Upper lobe of left lung (tissue), 6 donors: Measurements from ENCODE around the gene CIBAR2. TPM values are rescaled to one million over a fixed set of nuclear protein-coding genes. Genes with fewer than 3 reads are reported as not detected.

Experiments used
- ATAC-seq, 2 donors: fragments of 200-7000 bp; cut with Tn5 transposase; one replicate each; pipeline ENCODE4 v1.9.1; 2022; ENCODE audit warnings: mild to moderate bottlenecking in 2 of 2, moderate library complexity in 2 of 2; ENCODE audit not compliant: low FRiP score in 2 of 2
- DNase-seq, 2 donors: peaks; one replicate each; pipeline ENCODE4 v3.0.0-alpha.2; 2019 to 2020
- H3K27ac ChIP-seq, 4 donors: fragments of 200-600 bp; sonication (generic); one replicate each; pipeline ENCODE4 v1.5.1; 2016 to 2019
- H3K27me3 ChIP-seq, 4 donors: fragments of 200-600 bp; sonication (generic); one replicate each; pipeline ENCODE4 v1.5.1; 2017 to 2019
- H3K36me3 ChIP-seq, 4 donors: fragments of 200-600 bp; sonication (generic); one replicate each; pipeline ENCODE4 v1.5.1; 2016 to 2019
- H3K4me1 ChIP-seq, 4 donors: fragments of 200-600 bp; sonication (generic); one replicate each; pipeline ENCODE4 v1.5.1; 2018 to 2019
- H3K4me3 ChIP-seq, 4 donors: fragments of 200-600 bp; sonication (generic); one replicate each; pipeline ENCODE4 v1.5.1; 2017 to 2019; ENCODE audit warnings: mild to moderate bottlenecking in 2 of 4, moderate library complexity in 1 of 4
- H3K9me3 ChIP-seq, 4 donors: fragments of 200-600 bp; sonication (generic); one replicate each; pipeline ENCODE4 v1.5.1; 2018 to 2019
- EP300 ChIP-seq, 4 donors: sonication (generic); formaldehyde crosslinking; IDR thresholded peaks; one replicate each; pipeline ENCODE4 v1.5.1; 2017; ENCODE audit warnings: antibody characterized with exemption in 4 of 4, control low read depth in 2 of 4
- POLR2A ChIP-seq, 4 donors: fragments of 450-650 bp; IDR thresholded peaks; one replicate each; pipeline ENCODE4 v1.5.1; 2016 to 2017; ENCODE audit warnings: antibody characterized with exemption in 4 of 4, mild to moderate bottlenecking in 2 of 4
- POLR2AphosphoS5 ChIP-seq, 2 donors: sonication (generic); formaldehyde crosslinking; IDR thresholded peaks; one replicate each; pipeline ENCODE4 v1.5.1; 2017; ENCODE audit warnings: antibody characterized with exemption in 2 of 2
- WGBS, 2 donors: methylation state at CpG; one replicate each; pipeline ENCODE4 v1.1.5; 2017 to 2018; 5-methylcytosine and 5-hydroxymethylcytosine counted together
- total RNA-seq, 6 donors: library from RNA; depleted of rRNA in 4 of 6; stranded (reverse); fragments of >200 nt in 4 of 6; gene quantifications; one replicate each; pipeline versions ENCODE4 v1.1.0 to v1.2.1, GENCODE V29; 2016 to 2021
- TF ChIP-seq, protein P1 (sequence below), 6 experiments: fragments of 450-650 bp in 4 of 6; fragments of 200-600 bp in 2 of 6; sonication (generic) in 2 of 6; IDR thresholded peaks; one replicate each; pipeline ENCODE4 v1.5.1; 2016 to 2019; ENCODE audit warnings: antibody characterized with exemption in 6 of 6
- donor health status: DM: no; HTN: no; CAD: no; lungs with moderate emphysema.
- donor health status: DM: no; HTN: yes; CAD: no; lungs with severe emphysema.

Gene CIBAR2
- total RNA-seq, 6 donors from 2014 or later, result 0.40 to 35.6 (median 9.9) TPM

GRCh38 chr16:85132456-85133289 lies 20.4 kb upstream of the CIBAR2 start:
- 97 to 98% methylated on average over 15 to 20 of the region's 20 CpGs for WGBS, 2 donors
- DNase-seq (no peak), ATAC-seq (no peak)

GRCh38 chr16:85130705-85131028 lies 18.4 kb upstream of the CIBAR2 start:
- Histone ChIP-seq H3K4me1 (peaks cover 25 to 47% (median 35%) of the 10 kb centered on the region in 4 donors), H3K9me3 (no peaks in the 10 kb centered on the region), H3K36me3 (no peaks in the 10 kb centered on the region), H3K27me3 (no peaks in the 10 kb centered on the region), H3K4me3 (no peak overlapping the region), H3K27ac (peak overlapping the region; percentile 46 to 79 (median 76))
- TF ChIP-seq POLR2AphosphoS5 (IDR thresholded peaks at IDR 0.05), result peak in 1 of 2 donors; percentile 1
- TF ChIP-seq POLR2A (IDR thresholded peaks at IDR 0.05), result no peak
- ATAC-seq, result no peak
- 39 to 60% methylated on average over 3 to 5 of the region's 5 CpGs for WGBS, 2 donors
- DNase-seq, result no peak

More at GRCh38 chr16:85132456-85133289, 20.4 kb upstream of the CIBAR2 start:
- Histone ChIP-seq H3K27ac (no peak overlapping the region), H3K4me1 (peaks cover 39 to 56% (median 44%) of the 10 kb centered on the region in 4 donors), H3K9me3 (no peaks in the 10 kb centered on the region), H3K4me3 (no peak overlapping the region), H3K27me3 (no peaks in the 10 kb centered on the region), H3K36me3 (no peaks in the 10 kb centered on the region)
- TF ChIP-seq POLR2A (IDR thresholded peaks at IDR 0.05) (no peak), EP300 (IDR thresholded peaks at IDR 0.05) (no peak), POLR2AphosphoS5 (IDR thresholded peaks at IDR 0.05) (no peak)
- TF ChIP-seq, protein P1, sequence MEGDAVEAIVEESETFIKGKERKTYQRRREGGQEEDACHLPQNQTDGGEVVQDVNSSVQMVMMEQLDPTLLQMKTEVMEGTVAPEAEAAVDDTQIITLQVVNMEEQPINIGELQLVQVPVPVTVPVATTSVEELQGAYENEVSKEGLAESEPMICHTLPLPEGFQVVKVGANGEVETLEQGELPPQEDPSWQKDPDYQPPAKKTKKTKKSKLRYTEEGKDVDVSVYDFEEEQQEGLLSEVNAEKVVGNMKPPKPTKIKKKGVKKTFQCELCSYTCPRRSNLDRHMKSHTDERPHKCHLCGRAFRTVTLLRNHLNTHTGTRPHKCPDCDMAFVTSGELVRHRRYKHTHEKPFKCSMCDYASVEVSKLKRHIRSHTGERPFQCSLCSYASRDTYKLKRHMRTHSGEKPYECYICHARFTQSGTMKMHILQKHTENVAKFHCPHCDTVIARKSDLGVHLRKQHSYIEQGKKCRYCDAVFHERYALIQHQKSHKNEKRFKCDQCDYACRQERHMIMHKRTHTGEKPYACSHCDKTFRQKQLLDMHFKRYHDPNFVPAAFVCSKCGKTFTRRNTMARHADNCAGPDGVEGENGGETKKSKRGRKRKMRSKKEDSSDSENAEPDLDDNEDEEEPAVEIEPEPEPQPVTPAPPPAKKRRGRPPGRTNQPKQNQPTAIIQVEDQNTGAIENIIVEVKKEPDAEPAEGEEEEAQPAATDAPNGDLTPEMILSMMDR (IDR thresholded peaks at IDR 0.05), result no peak

- DNase-seq (no peak), ATAC-seq (no peak)
- TF ChIP-seq, protein P1 (IDR thresholded peaks at IDR 0.05), result no peak
- peak; percentile 23 to 33 for TF ChIP-seq POLR2AphosphoS5 (IDR thresholded peaks at IDR 0.05)
- peak overlapping the region; percentile 46 to 79 (median 76) for H3K27ac ChIP-seq
- H3K4me1 ChIP-seq, result peaks cover 19 to 42% (median 29%) of the 10 kb centered on the region in 4 donors
- H3K27me3 ChIP-seq, result no peaks in the 10 kb centered on the region
- H3K36me3 ChIP-seq, result no peaks in the 10 kb centered on the region
- H3K4me3 ChIP-seq, result no peak overlapping the region
- no peaks in the 10 kb centered on the region for H3K9me3 ChIP-seq
- 57 to 64% methylated on average over 15 of the region's 15 CpGs for WGBS, 2 donors
Measured at GRCh38 chr16:85129876-85130704, 17.8 kb upstream of the CIBAR2 start.

DNA sequence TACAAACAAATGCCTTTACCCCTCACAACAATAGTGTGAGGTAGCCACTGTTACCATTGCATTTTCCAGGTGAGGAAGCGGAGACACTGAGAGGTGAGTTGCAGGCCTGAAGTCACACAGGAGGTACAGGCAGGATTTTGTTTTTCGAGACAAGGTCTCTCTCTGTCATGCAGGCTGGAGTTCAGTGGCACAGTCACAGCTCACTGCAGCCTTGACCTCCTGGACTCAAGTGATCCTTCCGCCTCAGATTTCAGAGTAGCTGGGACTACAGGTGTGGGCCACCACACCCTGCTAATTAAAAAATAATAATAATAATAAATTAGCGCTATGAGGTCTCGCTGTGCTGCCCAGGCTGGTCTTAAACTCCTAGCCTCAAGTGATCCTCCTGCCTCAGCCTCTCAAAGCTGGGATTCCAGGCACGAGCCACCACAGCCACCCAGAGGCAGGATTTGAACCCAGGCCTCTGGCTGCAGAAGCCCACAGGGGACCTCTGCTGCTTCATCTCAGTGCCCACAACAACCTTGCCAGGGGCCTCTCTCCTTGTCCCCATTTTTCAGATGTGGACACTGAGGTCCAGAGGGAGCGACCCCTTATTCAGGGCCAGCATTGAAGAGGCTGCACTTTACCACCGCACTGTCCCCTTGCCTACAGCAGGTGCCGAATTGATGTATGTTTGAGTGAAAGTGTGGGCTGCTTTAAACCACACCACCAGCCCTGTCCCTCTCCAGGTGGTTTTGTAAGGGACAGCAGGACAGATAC lies 16.0 kb upstream of the CIBAR2 start:
- no peak for TF ChIP-seq EP300 (IDR thresholded peaks at IDR 0.05)
- TF ChIP-seq, protein P1 (IDR thresholded peaks at IDR 0.05), result no peak
- TF ChIP-seq POLR2AphosphoS5 (IDR thresholded peaks at IDR 0.05), result no peak
- TF ChIP-seq POLR2A (IDR thresholded peaks at IDR 0.05), result no peak
- DNase-seq (no peak), ATAC-seq (no peak)
- H3K4me1 ChIP-seq, result peaks cover 19 to 45% (median 29%) of the 10 kb centered on the region in 4 donors
- H3K9me3 ChIP-seq, result no peaks in the 10 kb centered on the region
- no peak overlapping the region for H3K27ac ChIP-seq
- no peaks in the 10 kb centered on the region for H3K36me3 ChIP-seq
- no peak overlapping the region for H3K4me3 ChIP-seq
- WGBS, 2 donors, result 82 to 89% methylated on average over 9 of the region's 9 CpGs
- H3K27me3 ChIP-seq, result no peaks in the 10 kb centered on the region

GRCh38 chr16:85127379-85127723 lies 15.1 kb upstream of the CIBAR2 start:
- Histone ChIP-seq H3K27ac (no peak overlapping the region), H3K4me3 (no peak overlapping the region), H3K4me1 (peaks cover 21 to 47% (median 30%) of the 10 kb centered on the region in 4 donors), H3K36me3 (no peaks in the 10 kb centered on the region), H3K27me3 (no peaks in the 10 kb centered on the region), H3K9me3 (no peaks in the 10 kb centered on the region)
- TF ChIP-seq EP300 (IDR thresholded peaks at IDR 0.05) (no peak), POLR2AphosphoS5 (IDR thresholded peaks at IDR 0.05) (no peak), POLR2A (IDR thresholded peaks at IDR 0.05) (no peak)
- TF ChIP-seq, protein P1 (IDR thresholded peaks at IDR 0.05), result no peak
- DNase-seq, result no peak
- 76 to 93% methylated on average over 1 to 3 of the region's 3 CpGs for WGBS, 2 donors
- ATAC-seq, result no peak
